Esophagus squamous epithelium (tissue), 5 donors: Measurements from ENCODE around the gene SYDE2. TPM values are rescaled to one million over a fixed set of nuclear protein-coding genes. Genes with fewer than 3 reads are reported as not detected.
A peak's percentile ranks its signal among the peaks of the same experiment; 100 is the strongest.

Source experiments
- DNase-seq: peaks from one replicate; lab custom pipeline; 2025; lab: John Stamatoyannopoulos, UW
- H3K27ac ChIP-seq, 4 donors: fragments of 200-600 bp; sonication (generic); one replicate each; pipeline ENCODE4 v1.5.1; 2016 to 2019; ENCODE audit warnings: mild to moderate bottlenecking in 1 of 4
- H3K27me3 ChIP-seq, 4 donors: fragments of 200-600 bp; sonication (generic); 1 replicate in 3 of 4; 2 replicates in 1 of 4; pipeline versions ENCODE4 v1.5.1 to v1.6.0; 2017 to 2021; ENCODE audit warnings: antibody characterized with exemption in 1 of 4
- H3K36me3 ChIP-seq, 3 donors: fragments of 200-600 bp; sonication (generic); one replicate each; pipeline ENCODE4 v1.5.1; 2016 to 2019
- H3K4me1 ChIP-seq, 3 donors: fragments of 200-600 bp; sonication (generic); one replicate each; pipeline ENCODE4 v1.5.1; 2017 to 2019
- H3K4me3 ChIP-seq, 4 donors: fragments of 200-600 bp; sonication (generic); 1 replicate in 3 of 4; 2 replicates in 1 of 4; pipeline ENCODE4 v1.5.1; 2016 to 2019; ENCODE audit warnings: mild to moderate bottlenecking in 2 of 4, moderate library complexity in 1 of 4
- H3K9me3 ChIP-seq, 3 donors: fragments of 200-600 bp; sonication (generic); one replicate each; pipeline ENCODE4 v1.5.1; 2016 to 2019
- POLR2A ChIP-seq, 4 donors: fragments of 450-650 bp; IDR thresholded peaks; one replicate each; pipeline ENCODE4 v1.6.1; 2017; ENCODE audit warnings: antibody characterized with exemption in 4 of 4, mild to moderate bottlenecking in 4 of 4, moderate library complexity in 3 of 4
- WGBS, 2 donors: methylation state at CpG; one replicate each; pipeline ENCODE4 v1.1.5; 2018; 5-methylcytosine and 5-hydroxymethylcytosine counted together
- intact Hi-C: fragments of 100-400 bp; cut with DNase I; formaldehyde crosslinking; loops from one replicate; pipeline ENCODE4 v1.15.0; 2022
- total RNA-seq, 4 donors: library from RNA; depleted of rRNA; stranded (reverse); fragments of >200 nt; gene quantifications; one replicate each; pipeline ENCODE4 v1.1.0, GENCODE V29; 2016
- TF ChIP-seq, protein P1 (sequence below), 6 experiments: fragments of 450-650 bp in 4 of 6; fragments of 200-600 bp in 2 of 6; sonication (generic) in 2 of 6; IDR thresholded peaks; one replicate each; pipeline ENCODE4 v1.5.1; 2016 to 2019; ENCODE audit warnings: antibody characterized with exemption in 6 of 6, mild to moderate bottlenecking in 4 of 6, moderate library complexity in 4 of 6
- donor health status: DM: yes; HTN: yes; CAD: no.

The SYDE2 gene
- total RNA-seq, 4 donors from 2014 or later = 2.8 to 10.9 (median 4.4) TPM

DNA sequence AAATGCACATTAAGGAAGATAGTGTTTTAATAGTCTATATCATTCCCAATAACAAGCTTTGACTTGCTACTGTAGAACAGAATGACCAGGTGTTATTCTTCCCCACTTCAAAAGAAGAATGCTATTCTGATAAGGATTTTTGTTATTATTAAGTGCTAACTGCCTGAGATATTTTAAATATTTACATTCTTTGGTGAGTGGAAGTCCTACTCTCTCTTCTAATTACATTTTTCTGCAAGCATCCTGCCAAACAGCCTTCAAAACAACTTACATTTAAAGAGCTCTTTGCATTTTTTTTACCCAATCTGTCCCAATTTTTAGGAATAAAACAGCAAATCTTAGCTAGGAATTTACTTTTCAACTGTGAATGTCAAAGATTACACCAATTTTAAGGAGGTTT is 23.5 kb upstream of the SYDE2 start:
- no peak for DNase-seq
- Histone ChIP-seq H3K27ac (peak overlapping the region in 3 of 4 donors; percentile 10 to 60 (median 52)), H3K36me3 (no peaks in the 10 kb centered on the region)

DNA sequence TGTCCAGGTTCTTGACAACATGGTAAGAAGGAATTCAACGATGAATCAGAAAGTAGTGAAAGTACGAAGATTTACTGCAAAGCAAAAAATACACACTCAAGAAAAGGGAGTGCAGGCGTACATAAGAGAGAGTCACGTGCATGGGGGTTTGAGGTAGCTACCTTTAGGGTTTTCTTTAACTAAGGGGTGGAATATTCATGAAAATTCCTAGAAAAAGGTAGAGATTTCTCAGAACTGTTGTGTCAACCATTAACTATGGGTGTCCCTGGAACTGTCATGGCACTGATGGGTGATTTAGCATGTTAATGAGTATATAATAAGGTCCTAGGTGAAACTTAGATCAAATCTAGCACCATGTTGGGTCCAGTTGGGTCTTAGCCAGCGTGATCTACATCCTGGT is 22.5 kb upstream of the SYDE2 start:
- intact Hi-C loops = no loop called here
- TF ChIP-seq POLR2A (IDR thresholded peaks at IDR 0.05) = no peak
- TF ChIP-seq, protein P1, sequence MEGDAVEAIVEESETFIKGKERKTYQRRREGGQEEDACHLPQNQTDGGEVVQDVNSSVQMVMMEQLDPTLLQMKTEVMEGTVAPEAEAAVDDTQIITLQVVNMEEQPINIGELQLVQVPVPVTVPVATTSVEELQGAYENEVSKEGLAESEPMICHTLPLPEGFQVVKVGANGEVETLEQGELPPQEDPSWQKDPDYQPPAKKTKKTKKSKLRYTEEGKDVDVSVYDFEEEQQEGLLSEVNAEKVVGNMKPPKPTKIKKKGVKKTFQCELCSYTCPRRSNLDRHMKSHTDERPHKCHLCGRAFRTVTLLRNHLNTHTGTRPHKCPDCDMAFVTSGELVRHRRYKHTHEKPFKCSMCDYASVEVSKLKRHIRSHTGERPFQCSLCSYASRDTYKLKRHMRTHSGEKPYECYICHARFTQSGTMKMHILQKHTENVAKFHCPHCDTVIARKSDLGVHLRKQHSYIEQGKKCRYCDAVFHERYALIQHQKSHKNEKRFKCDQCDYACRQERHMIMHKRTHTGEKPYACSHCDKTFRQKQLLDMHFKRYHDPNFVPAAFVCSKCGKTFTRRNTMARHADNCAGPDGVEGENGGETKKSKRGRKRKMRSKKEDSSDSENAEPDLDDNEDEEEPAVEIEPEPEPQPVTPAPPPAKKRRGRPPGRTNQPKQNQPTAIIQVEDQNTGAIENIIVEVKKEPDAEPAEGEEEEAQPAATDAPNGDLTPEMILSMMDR (IDR thresholded peaks at IDR 0.05) = no peak
- H3K36me3 ChIP-seq = no peaks in the 10 kb centered on the region
- peaks cover 15 to 51% (median 23%) of the 10 kb centered on the region in 3 donors for H3K4me1 ChIP-seq
- DNase-seq = no peak
- H3K4me3 ChIP-seq = no peak overlapping the region
- H3K27ac ChIP-seq = no peak overlapping the region
- no peaks in the 10 kb centered on the region for H3K27me3 ChIP-seq
- H3K9me3 ChIP-seq = no peaks in the 10 kb centered on the region
- WGBS, 2 donors = 75% methylated on average over 5 of the region's 5 CpGs

More for the DNA sequence above, 23.5 kb upstream of the SYDE2 start:
- H3K9me3 ChIP-seq = no peaks in the 10 kb centered on the region
- intact Hi-C loops = no loop called here
- no peak overlapping the region for H3K4me3 ChIP-seq
- peaks cover 15 to 52% (median 23%) of the 10 kb centered on the region in 3 donors for H3K4me1 ChIP-seq
- no peak for TF ChIP-seq POLR2A (IDR thresholded peaks at IDR 0.05)
- TF ChIP-seq, protein P1 (IDR thresholded peaks at IDR 0.05) = no peak
- no peaks in the 10 kb centered on the region for H3K27me3 ChIP-seq

DNA sequence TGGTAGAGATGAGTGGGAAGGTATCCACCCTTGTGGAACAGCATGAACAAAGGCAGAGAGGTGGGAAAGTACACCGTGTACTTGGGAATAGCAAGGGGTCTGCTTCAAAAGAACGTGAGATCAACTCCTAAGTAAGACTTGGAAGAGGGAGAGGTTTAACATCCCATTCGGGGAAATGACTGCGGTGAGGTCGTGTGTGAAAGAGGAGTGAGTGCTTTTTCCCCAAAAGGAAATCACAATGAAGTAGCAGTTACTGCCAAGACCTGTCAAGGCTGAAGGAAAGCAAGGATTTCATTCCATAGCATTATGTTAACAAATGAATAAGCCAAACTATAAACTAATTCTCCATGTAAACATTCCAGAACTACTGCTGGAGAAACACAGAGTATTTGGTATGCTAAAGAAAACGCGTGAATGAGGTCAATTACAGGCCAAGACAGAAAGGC is 20.0 kb upstream of the SYDE2 start:
- Histone ChIP-seq H3K36me3 (no peaks in the 10 kb centered on the region), H3K4me1 (peaks cover 14 to 46% (median 21%) of the 10 kb centered on the region in 3 donors), H3K4me3 (no peak overlapping the region), H3K27ac (peak overlapping the region in 3 of 4 donors; percentile 5 to 20 (median 17)), H3K9me3 (no peaks in the 10 kb centered on the region), H3K27me3 (no peaks in the 10 kb centered on the region)
- 20 to 23% methylated on average over 7 of the region's 7 CpGs for WGBS, 2 donors
- intact Hi-C loops = no loop called here
- no peak for DNase-seq
- TF ChIP-seq, protein P1 (IDR thresholded peaks at IDR 0.05) = no peak
- no peak for TF ChIP-seq POLR2A (IDR thresholded peaks at IDR 0.05)

DNA sequence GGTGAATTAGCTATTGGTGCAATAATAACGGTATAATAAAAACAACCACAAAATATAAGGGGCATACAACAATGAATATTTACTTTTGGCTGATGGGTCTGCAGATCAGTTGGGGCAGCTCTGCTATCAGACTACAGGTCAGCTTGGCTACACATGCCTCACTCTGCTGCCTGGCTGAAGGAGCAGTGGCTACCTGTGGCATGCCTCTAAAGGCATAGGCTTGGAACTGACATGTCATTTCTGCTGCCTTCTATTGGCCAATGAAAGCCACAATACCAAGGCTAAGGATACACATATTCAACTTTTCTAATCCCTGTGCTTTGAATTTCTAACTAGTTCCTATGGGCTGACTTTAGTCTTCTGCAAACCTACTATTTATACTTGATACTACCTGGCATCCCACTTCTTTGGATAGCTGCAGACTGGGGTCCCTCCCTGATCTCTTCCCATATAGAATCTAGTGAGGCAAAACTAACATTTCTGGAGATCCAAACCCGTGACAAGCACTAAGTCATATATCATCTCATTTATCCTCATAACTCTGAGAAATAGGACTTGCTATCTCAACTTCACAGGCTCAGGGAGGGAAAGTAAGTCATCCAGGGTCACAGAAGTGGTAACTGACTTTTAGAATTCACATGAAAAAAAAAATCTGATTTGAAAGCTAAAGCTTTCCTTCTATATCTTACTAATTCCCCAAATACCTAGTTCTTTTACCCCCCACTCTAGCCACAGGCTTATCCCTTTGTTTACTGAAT is 19.2 kb upstream of the SYDE2 start:
- no peaks in the 10 kb centered on the region for H3K36me3 ChIP-seq
- H3K4me1 ChIP-seq = peaks cover 9 to 43% (median 16%) of the 10 kb centered on the region in 3 donors
- peaks cover 0 to 3% (median 0%) of the 10 kb centered on the region in 4 donors for H3K27me3 ChIP-seq
- H3K9me3 ChIP-seq = no peaks in the 10 kb centered on the region
- no peak for TF ChIP-seq POLR2A (IDR thresholded peaks at IDR 0.05)
- TF ChIP-seq, protein P1 (IDR thresholded peaks at IDR 0.05) = no peak
- intact Hi-C loops = no loop called here
- 81 to 82% methylated on average over 2 of the region's 2 CpGs for WGBS, 2 donors
- peak overlapping the region in 2 of 4 donors; percentile 5 to 20 for H3K27ac ChIP-seq
- no peak overlapping the region for H3K4me3 ChIP-seq
- no peak for DNase-seq

DNA sequence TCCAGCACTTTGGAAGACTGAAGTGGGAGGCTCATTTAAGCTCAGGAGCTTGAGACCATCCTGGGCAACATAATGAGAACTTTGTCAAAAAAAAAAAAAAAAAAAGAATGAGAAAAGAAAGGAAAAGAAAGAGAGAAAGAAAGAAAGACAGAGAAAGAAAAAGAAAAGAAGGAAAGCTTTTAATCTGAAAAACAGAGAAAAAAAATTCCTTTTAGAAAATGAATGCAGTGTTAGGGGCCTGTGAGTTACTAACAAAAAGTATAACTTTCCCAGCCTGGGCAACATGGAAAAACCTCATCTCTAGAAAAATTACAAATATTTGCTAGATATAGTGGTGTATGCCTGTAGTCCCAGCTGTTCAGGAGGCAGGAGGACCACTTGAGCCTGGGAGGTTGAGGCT is 15.9 kb upstream of the SYDE2 start:
- Histone ChIP-seq H3K4me1 (peaks cover 4 to 44% (median 7%) of the 10 kb centered on the region in 3 donors), H3K4me3 (no peak overlapping the region), H3K36me3 (no peaks in the 10 kb centered on the region), H3K9me3 (no peaks in the 10 kb centered on the region), H3K27me3 (peaks cover 0 to 3% (median 0%) of the 10 kb centered on the region in 4 donors), H3K27ac (no peak overlapping the region)
- DNase-seq = no peak
- TF ChIP-seq, protein P1 (IDR thresholded peaks at IDR 0.05) = no peak
- no peak for TF ChIP-seq POLR2A (IDR thresholded peaks at IDR 0.05)
- intact Hi-C loops = no loop called here
